Nucleus accumbens (tissue), 56 donors: ENCODE measurements around the gene CHST13.
"Not testable (repeated sequence)": the region's sequence is repeated elsewhere in the genome, so short reads cannot be mapped to it uniquely, and the experiment has no call there.

Experiments used
- DNase-seq, 56 donors: peaks; one replicate each; lab custom pipeline; 2025; lab: John Stamatoyannopoulos, UW

CHST13 gene

DNA sequence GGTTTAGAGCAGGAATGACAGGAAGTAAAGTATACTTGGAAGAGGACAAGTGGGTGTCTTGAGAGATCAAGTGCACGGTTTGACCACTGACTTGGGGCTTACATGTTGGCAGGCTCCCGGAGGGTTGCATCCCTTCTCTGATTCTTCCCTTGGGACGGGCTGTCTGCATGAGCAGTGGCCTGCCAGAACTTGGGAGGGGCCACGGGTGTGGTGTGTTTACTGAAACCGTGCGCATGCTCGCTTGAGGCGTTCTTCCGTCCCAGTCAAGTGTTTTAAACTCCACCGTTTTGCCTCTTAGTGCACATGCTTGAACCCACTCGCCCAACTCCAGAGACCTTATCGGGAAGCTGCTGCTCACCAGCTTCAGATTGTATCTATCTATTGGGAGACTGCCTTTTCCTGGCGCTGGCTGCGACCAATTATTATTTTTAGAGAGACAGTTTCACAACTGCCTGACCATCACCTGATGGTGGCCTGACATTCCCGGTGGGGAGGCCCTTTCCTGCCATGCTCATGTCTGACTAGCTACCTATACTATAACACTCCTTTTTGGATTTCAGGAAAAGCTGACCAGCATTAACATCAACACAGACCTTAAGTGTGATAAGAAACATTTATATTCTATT, 49.6 kb downstream of the CHST13 start:
- DNase-seq: no peak

GRCh38 chr3:126577261-126577660, 53.3 kb downstream of the CHST13 start:
- DNase-seq: no peak

- DNase-seq: no peak
Measured at GRCh38 chr3:126578702-126579101, 54.7 kb downstream of the CHST13 start.

- no peak for DNase-seq
Measured at GRCh38 chr3:126580746-126581145, 56.8 kb downstream of the CHST13 start.

GRCh38 chr3:126581569-126581968, 57.6 kb downstream of the CHST13 start:
- DNase-seq: no peak

- no peak for DNase-seq
Measured at GRCh38 chr3:126582311-126582710, 58.4 kb downstream of the CHST13 start.

DNA sequence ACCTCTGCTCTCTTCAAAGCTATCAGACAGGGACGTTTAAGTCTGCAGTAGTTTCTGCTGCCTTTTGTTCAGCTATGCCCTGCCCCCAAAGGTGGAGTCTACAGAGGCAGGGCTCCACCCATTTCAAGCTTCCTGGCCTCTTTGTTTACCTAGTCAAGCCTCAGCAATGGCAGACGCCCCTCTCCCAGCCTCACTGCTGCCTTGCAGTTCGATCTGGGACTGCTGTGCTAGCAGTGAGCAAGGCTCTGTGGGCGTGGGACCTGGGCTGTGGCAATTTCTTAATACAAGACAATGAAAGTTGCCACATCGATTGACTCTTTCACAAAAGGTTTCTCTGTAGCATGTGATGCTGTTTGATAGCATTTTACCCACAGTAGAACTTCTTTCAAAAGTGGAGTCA, 67.6 kb downstream of the CHST13 start:
- not testable (repeated sequence) for DNase-seq
